ENCODE results near the gene ST6GALNAC5.
"Not testable (repeated sequence)": the region's sequence is repeated elsewhere in the genome, so short reads cannot be mapped to it uniquely, and the experiment has no call there.

DNA sequence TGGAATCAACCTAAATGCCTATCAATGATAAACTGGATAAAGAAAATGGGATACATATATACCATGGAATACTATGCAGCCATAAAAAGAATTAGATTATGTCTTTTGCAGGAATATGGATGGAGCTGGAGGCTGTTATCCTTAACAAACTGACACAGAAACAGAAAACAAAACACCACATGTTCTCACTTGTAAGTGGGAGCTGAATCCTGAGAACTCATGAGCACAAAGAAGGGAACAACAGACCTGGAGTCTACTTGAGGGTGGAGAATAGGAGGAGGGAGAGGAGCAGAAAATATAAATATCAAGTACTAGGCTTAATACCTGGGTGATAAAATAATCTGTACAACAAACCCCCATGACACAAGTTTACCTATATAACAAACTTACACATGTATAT lies 44.3 kb upstream of the ST6GALNAC5 start:
- not testable (repeated sequence) for TF ChIP-seq GABPA (IDR thresholded peaks at IDR 0.05; ENCODE audit: low read depth)
- TF ChIP-seq, protein P1, sequence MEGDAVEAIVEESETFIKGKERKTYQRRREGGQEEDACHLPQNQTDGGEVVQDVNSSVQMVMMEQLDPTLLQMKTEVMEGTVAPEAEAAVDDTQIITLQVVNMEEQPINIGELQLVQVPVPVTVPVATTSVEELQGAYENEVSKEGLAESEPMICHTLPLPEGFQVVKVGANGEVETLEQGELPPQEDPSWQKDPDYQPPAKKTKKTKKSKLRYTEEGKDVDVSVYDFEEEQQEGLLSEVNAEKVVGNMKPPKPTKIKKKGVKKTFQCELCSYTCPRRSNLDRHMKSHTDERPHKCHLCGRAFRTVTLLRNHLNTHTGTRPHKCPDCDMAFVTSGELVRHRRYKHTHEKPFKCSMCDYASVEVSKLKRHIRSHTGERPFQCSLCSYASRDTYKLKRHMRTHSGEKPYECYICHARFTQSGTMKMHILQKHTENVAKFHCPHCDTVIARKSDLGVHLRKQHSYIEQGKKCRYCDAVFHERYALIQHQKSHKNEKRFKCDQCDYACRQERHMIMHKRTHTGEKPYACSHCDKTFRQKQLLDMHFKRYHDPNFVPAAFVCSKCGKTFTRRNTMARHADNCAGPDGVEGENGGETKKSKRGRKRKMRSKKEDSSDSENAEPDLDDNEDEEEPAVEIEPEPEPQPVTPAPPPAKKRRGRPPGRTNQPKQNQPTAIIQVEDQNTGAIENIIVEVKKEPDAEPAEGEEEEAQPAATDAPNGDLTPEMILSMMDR (IDR thresholded peaks at IDR 0.05; ENCODE audit: insufficient read depth, low read length): not testable (repeated sequence)
- TF ChIP-seq, protein P2, sequence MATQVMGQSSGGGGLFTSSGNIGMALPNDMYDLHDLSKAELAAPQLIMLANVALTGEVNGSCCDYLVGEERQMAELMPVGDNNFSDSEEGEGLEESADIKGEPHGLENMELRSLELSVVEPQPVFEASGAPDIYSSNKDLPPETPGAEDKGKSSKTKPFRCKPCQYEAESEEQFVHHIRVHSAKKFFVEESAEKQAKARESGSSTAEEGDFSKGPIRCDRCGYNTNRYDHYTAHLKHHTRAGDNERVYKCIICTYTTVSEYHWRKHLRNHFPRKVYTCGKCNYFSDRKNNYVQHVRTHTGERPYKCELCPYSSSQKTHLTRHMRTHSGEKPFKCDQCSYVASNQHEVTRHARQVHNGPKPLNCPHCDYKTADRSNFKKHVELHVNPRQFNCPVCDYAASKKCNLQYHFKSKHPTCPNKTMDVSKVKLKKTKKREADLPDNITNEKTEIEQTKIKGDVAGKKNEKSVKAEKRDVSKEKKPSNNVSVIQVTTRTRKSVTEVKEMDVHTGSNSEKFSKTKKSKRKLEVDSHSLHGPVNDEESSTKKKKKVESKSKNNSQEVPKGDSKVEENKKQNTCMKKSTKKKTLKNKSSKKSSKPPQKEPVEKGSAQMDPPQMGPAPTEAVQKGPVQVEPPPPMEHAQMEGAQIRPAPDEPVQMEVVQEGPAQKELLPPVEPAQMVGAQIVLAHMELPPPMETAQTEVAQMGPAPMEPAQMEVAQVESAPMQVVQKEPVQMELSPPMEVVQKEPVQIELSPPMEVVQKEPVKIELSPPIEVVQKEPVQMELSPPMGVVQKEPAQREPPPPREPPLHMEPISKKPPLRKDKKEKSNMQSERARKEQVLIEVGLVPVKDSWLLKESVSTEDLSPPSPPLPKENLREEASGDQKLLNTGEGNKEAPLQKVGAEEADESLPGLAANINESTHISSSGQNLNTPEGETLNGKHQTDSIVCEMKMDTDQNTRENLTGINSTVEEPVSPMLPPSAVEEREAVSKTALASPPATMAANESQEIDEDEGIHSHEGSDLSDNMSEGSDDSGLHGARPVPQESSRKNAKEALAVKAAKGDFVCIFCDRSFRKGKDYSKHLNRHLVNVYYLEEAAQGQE (IDR thresholded peaks at IDR 0.05; ENCODE audit: insufficient replicate concordance, low read depth): not testable (repeated sequence)

All from HL-60 (cell line).